Activated T-cell treated with anti-CD3 and anti-CD28 coated beads for 4 hours (primary cell): ENCODE measurements around the gene CHD6.

ENCODE experiments used
- DNase-seq: peaks from one replicate; pipeline ENCODE4 v3.0.0-alpha.2; 2020

Gene CHD6

GRCh38 chr20:41577129-41578009 lies 40.8 kb downstream of the CHD6 start:
- no peak for DNase-seq

- no peak for DNase-seq
Observed at GRCh38 chr20:41575412-41575811, 42.8 kb downstream of the CHD6 start.

- no peak for DNase-seq
Observed at GRCh38 chr20:41574802-41575389, 43.3 kb downstream of the CHD6 start.

GRCh38 chr20:41573955-41574354 lies 44.2 kb downstream of the CHD6 start:
- no peak for DNase-seq

- no peak for DNase-seq
Observed at GRCh38 chr20:41572010-41572572, 46.1 kb downstream of the CHD6 start.

GRCh38 chr20:41571006-41571405 lies 47.2 kb downstream of the CHD6 start:
- DNase-seq, result no peak

GRCh38 chr20:41570557-41570956 lies 47.6 kb downstream of the CHD6 start:
- no peak for DNase-seq

GRCh38 chr20:41567615-41568014 lies 50.6 kb downstream of the CHD6 start:
- no peak for DNase-seq

- DNase-seq, result no peak
Observed at GRCh38 chr20:41566896-41567527, 51.2 kb downstream of the CHD6 start.

GRCh38 chr20:41563087-41563486 lies 55.1 kb downstream of the CHD6 start:
- DNase-seq, result no peak

- DNase-seq, result no peak
Observed at GRCh38 chr20:41560970-41561369, 57.2 kb downstream of the CHD6 start.

GRCh38 chr20:41559658-41560057 lies 58.5 kb downstream of the CHD6 start:
- DNase-seq, result no peak

- DNase-seq, result no peak
Observed at GRCh38 chr20:41553142-41553879, 64.9 kb downstream of the CHD6 start.

GRCh38 chr20:41552295-41553068 lies 65.7 kb downstream of the CHD6 start:
- DNase-seq, result no peak

- DNase-seq, result no peak
Observed at GRCh38 chr20:41551011-41551705, 67.0 kb downstream of the CHD6 start.

- no peak for DNase-seq
Observed at GRCh38 chr20:41547221-41547620, 71.0 kb downstream of the CHD6 start.

GRCh38 chr20:41546535-41546934 lies 71.6 kb downstream of the CHD6 start:
- DNase-seq, result no peak

GRCh38 chr20:41544472-41544871 lies 73.7 kb downstream of the CHD6 start:
- DNase-seq, result no peak

GRCh38 chr20:41540918-41541317 lies 77.3 kb downstream of the CHD6 start:
- no peak for DNase-seq

GRCh38 chr20:41540459-41540858 lies 77.7 kb downstream of the CHD6 start:
- DNase-seq, result no peak

GRCh38 chr20:41538810-41539596 lies 79.2 kb downstream of the CHD6 start:
- no peak for DNase-seq
